Neural progenitor cell (in vitro differentiated cells): ENCODE measurements around the gene TPCN1. TPM values are rescaled to one million over a fixed set of nuclear protein-coding genes. Genes with fewer than 3 reads are reported as not detected.
A peak's percentile ranks its signal among the peaks of the same experiment; 100 is the strongest.

Experiments used
- DNase-seq: peaks from one replicate; pipeline ENCODE4 v3.0.0-alpha.2; 2016; ENCODE audit warnings: low spot score
- H2AFZ ChIP-seq: fragments of 200-600 bp; sonication (generic); replicated peaks from 2 replicates; pipeline ENCODE4 v1.6.1; 2016; ENCODE audit warnings: antibody characterized with exemption
- H3F3A ChIP-seq: fragments of 200-600 bp; sonication (generic); 2 replicates; pipeline ENCODE4 v1.6.1; 2016; ENCODE audit warnings: antibody characterized with exemption, low read depth
- H3K27ac ChIP-seq: fragments of 200-600 bp; sonication (generic); 2 replicates; pipeline ENCODE4 v1.5.1; 2016; ENCODE audit warnings: mild to moderate bottlenecking
- H3K27me3 ChIP-seq: fragments of 200-600 bp; sonication (generic); 2 replicates; pipeline ENCODE4 v1.6.1; 2016; ENCODE audit warnings: mild to moderate bottlenecking, moderate library complexity
- H3K36me3 ChIP-seq: fragments of 200-600 bp; sonication (generic); 2 replicates; pipeline ENCODE4 v1.5.1; 2016
- H3K4me1 ChIP-seq: fragments of 200-600 bp; sonication (generic); 2 replicates; pipeline ENCODE4 v1.6.1; 2016; ENCODE audit warnings: mixed run types
- H3K4me2 ChIP-seq: fragments of 200-600 bp; sonication (generic); 2 replicates; pipeline ENCODE4 v1.6.1; 2016
- H3K4me3 ChIP-seq: fragments of 200-600 bp; sonication (generic); 2 replicates; pipeline ENCODE4 v1.5.1; 2016
- H3K79me2 ChIP-seq: fragments of 200-600 bp; sonication (generic); 2 replicates; pipeline ENCODE4 v1.6.1; 2016; ENCODE audit warnings: low read depth
- H3K9ac ChIP-seq: fragments of 200-600 bp; sonication (generic); 2 replicates; pipeline ENCODE4 v1.6.1; 2016
- H3K9me3 ChIP-seq: fragments of 200-600 bp; sonication (generic); 2 replicates; pipeline ENCODE4 v1.5.1; 2016; ENCODE audit warnings: low read depth
- H4K20me1 ChIP-seq: fragments of 200-600 bp; sonication (generic); 2 replicates; pipeline ENCODE4 v1.6.1; 2016; ENCODE audit warnings: low read depth
- H3K27ac Mint-ChIP-seq: 3 replicates; pipeline ENCODE4 v1.8.0; 2021; ENCODE audit warnings: mixed read lengths
- H3K27me3 Mint-ChIP-seq: 2 replicates; pipeline ENCODE4 v1.8.0; 2022; ENCODE audit warnings: low read depth, mild to moderate bottlenecking, inconsistent platforms, moderate library complexity, mixed read lengths; ENCODE audit not compliant: insufficient read depth
- H3K36me3 Mint-ChIP-seq: 3 replicates; pipeline ENCODE4 v1.8.0; 2021; ENCODE audit warnings: mixed read lengths
- H3K4me1 Mint-ChIP-seq: 3 replicates; pipeline ENCODE4 v1.8.0; 2021; ENCODE audit warnings: mixed read lengths
- H3K4me3 Mint-ChIP-seq: 3 replicates; pipeline ENCODE4 v1.8.0; 2021; ENCODE audit warnings: mild to moderate bottlenecking, moderate library complexity, mixed read lengths
- H3K9me3 Mint-ChIP-seq: 3 replicates; pipeline ENCODE4 v1.8.0; 2020; ENCODE audit warnings: mixed read lengths
- CTCF ChIP-seq: fragments of 200-600 bp; sonication (generic); IDR thresholded peaks from 2 replicates; pipeline ENCODE4 v1.5.1; 2017; ENCODE audit warnings: antibody characterized with exemption, mild to moderate bottlenecking
- EZH2 ChIP-seq: fragments of 200-600 bp; sonication (generic); IDR thresholded peaks from 2 replicates; pipeline ENCODE4 v1.6.1; 2017; ENCODE audit warnings: antibody characterized with exemption, mild to moderate bottlenecking, moderate library complexity
- EZH2phosphoT487 ChIP-seq: fragments of 200-600 bp; sonication (generic); IDR thresholded peaks from 2 replicates; pipeline ENCODE4 v1.6.1; 2017; ENCODE audit warnings: antibody characterized with exemption
- total RNA-seq: library from RNA; depleted of rRNA; stranded (reverse); fragments of >200 nt; gene quantifications from 2 replicates; pipeline ENCODE4 v1.2.3, GENCODE V29; 2015; ENCODE audit warnings: low replicate concordance

Gene TPCN1
- total RNA-seq, 1 donor from 2014 or later, result 12.2 TPM

GRCh38 chr12:113271466-113271852, 50.2 kb downstream of the TPCN1 start:
- no peaks in the 10 kb centered on the region for H3F3A ChIP-seq
- H3K4me3 Mint-ChIP-seq, result no peak overlapping the region
- H3K4me1 ChIP-seq, result peaks cover 7% of the 10 kb centered on the region
- H3K27ac Mint-ChIP-seq, result no peak overlapping the region
- no peak overlapping the region for H2AFZ ChIP-seq
- no peak overlapping the region for H3K9ac ChIP-seq
- H3K4me1 Mint-ChIP-seq, result peaks cover 38% of the 10 kb centered on the region
- H3K4me2 ChIP-seq, result no peak overlapping the region
- DNase-seq, result no peak
- no peaks in the 10 kb centered on the region for H3K79me2 ChIP-seq
- H3K36me3 ChIP-seq, result no peaks in the 10 kb centered on the region
- H3K9me3 Mint-ChIP-seq, result no peaks in the 10 kb centered on the region
- no peak overlapping the region for H3K27ac ChIP-seq
- no peaks in the 10 kb centered on the region for H3K9me3 ChIP-seq
- H3K27me3 ChIP-seq, result no peaks in the 10 kb centered on the region
- H3K27me3 Mint-ChIP-seq, result peaks cover 3% of the 10 kb centered on the region
- H3K36me3 Mint-ChIP-seq, result peaks cover 10% of the 10 kb centered on the region
- H3K4me3 ChIP-seq, result no peak overlapping the region
- no peaks in the 10 kb centered on the region for H4K20me1 ChIP-seq
- TF ChIP-seq CTCF, result no peak

- H3K27me3 ChIP-seq, result no peaks in the 10 kb centered on the region
- H3K4me1 ChIP-seq, result peaks cover 7% of the 10 kb centered on the region
- peaks cover 40% of the 10 kb centered on the region for H3K4me1 Mint-ChIP-seq
- H3K27me3 Mint-ChIP-seq, result peaks cover 3% of the 10 kb centered on the region
- no peaks in the 10 kb centered on the region for H3F3A ChIP-seq
- no peaks in the 10 kb centered on the region for H4K20me1 ChIP-seq
- DNase-seq, result no peak
- H3K79me2 ChIP-seq, result no peaks in the 10 kb centered on the region
- H3K9ac ChIP-seq, result no peak overlapping the region
- H3K27ac ChIP-seq, result no peak overlapping the region
- H3K4me2 ChIP-seq, result no peak overlapping the region
- peaks cover 10% of the 10 kb centered on the region for H3K36me3 Mint-ChIP-seq
- no peak overlapping the region for H2AFZ ChIP-seq
- H3K9me3 ChIP-seq, result no peaks in the 10 kb centered on the region
- H3K4me3 Mint-ChIP-seq, result no peak overlapping the region
- H3K36me3 ChIP-seq, result no peaks in the 10 kb centered on the region
- no peak overlapping the region for H3K4me3 ChIP-seq
- TF ChIP-seq CTCF, result no peak
- no peak for TF ChIP-seq EZH2phosphoT487
- TF ChIP-seq EZH2, result no peak
- H3K9me3 Mint-ChIP-seq, result no peaks in the 10 kb centered on the region
- peak overlapping the region; percentile 11 for H3K27ac Mint-ChIP-seq
Measured at GRCh38 chr12:113271853-113272561, 50.7 kb downstream of the TPCN1 start.

- H3K27ac Mint-ChIP-seq, result no peak overlapping the region
- DNase-seq, result no peak
- no peak overlapping the region for H3K27ac ChIP-seq
- H3K9me3 Mint-ChIP-seq, result no peaks in the 10 kb centered on the region
- H3K4me3 Mint-ChIP-seq, result no peak overlapping the region
- peaks cover 9% of the 10 kb centered on the region for H3K36me3 Mint-ChIP-seq
- H3K27me3 ChIP-seq, result no peaks in the 10 kb centered on the region
- no peaks in the 10 kb centered on the region for H3K9me3 ChIP-seq
- H3K36me3 ChIP-seq, result no peaks in the 10 kb centered on the region
- TF ChIP-seq CTCF (no peak), EZH2phosphoT487 (no peak), EZH2 (no peak)
- no peaks in the 10 kb centered on the region for H4K20me1 ChIP-seq
- H3K4me1 Mint-ChIP-seq, result peaks cover 41% of the 10 kb centered on the region
- H2AFZ ChIP-seq, result no peak overlapping the region
- no peaks in the 10 kb centered on the region for H3K79me2 ChIP-seq
- H3K9ac ChIP-seq, result no peak overlapping the region
- peaks cover 3% of the 10 kb centered on the region for H3K27me3 Mint-ChIP-seq
- H3K4me2 ChIP-seq, result no peak overlapping the region
- H3K4me3 ChIP-seq, result no peak overlapping the region
- H3K4me1 ChIP-seq, result peaks cover 7% of the 10 kb centered on the region
- no peaks in the 10 kb centered on the region for H3F3A ChIP-seq
Measured at GRCh38 chr12:113273053-113273725, 51.9 kb downstream of the TPCN1 start.
